K562 (cell line): ENCODE data around the gene RTBDN. TPM values are rescaled to one million over a fixed set of nuclear protein-coding genes. Genes with fewer than 3 reads are reported as not detected.

ENCODE experiments used
- ARID3B ChIP-seq: fragments of 250-450 bp; sonication (Bioruptor Pico); IDR thresholded peaks from 2 replicates; pipeline ENCODE4 v1.4.0; 2020; ENCODE audit warnings: borderline replicate concordance
- BHLHE40 ChIP-seq: IDR thresholded peaks from 2 replicates; pipeline ENCODE4 v1.6.1; 2011; ENCODE audit warnings: low read length, improper control_type of control experiment
- CHD2 ChIP-seq: IDR thresholded peaks from 2 replicates; pipeline ENCODE4 v1.6.1; 2011; ENCODE audit warnings: low read depth, low read length
- DEAF1 ChIP-seq: fragments of 450-650 bp; formaldehyde crosslinking; IDR thresholded peaks from 2 replicates; pipeline ENCODE4 v1.4.0; 2020; ENCODE audit warnings: mild to moderate bottlenecking, moderate library complexity
- EP300 ChIP-seq: IDR thresholded peaks from 2 replicates; pipeline ENCODE4 v1.6.1; 2012; ENCODE audit warnings: low read length, improper control_type of control experiment
- ETV1 ChIP-seq: fragments of 450-650 bp; conservative IDR thresholded peaks from 2 replicates; pipeline ENCODE4 v1.6.1; 2016; ENCODE audit warnings: missing genetic modification characterization, control low read depth, low read depth, missing compliant biosample characterization
- FOS ChIP-seq: IDR thresholded peaks from 3 replicates; pipeline ENCODE4 v1.6.1; 2011; ENCODE audit not compliant: insufficient read length; ENCODE audit errors: extremely low read depth
- GTF2B ChIP-seq: IDR thresholded peaks from 2 replicates; pipeline ENCODE4 v1.6.1; 2011; ENCODE audit not compliant: insufficient read length; ENCODE audit errors: extremely low read depth
- HDAC1 ChIP-seq, 2 experiments: fragments of 450-650 bp; IDR thresholded peaks; 2 replicates each; pipeline ENCODE4 v1.6.1; 2016 to 2017; ENCODE audit warnings: inconsistent platforms in 1 of 2, mild to moderate bottlenecking in 1 of 2, moderate library complexity in 1 of 2
- HEY1 ChIP-seq: fragments of 250-450 bp; sonication (Bioruptor Pico); IDR thresholded peaks from 2 replicates; pipeline ENCODE4 v1.5.0; 2020; ENCODE audit warnings: mild to moderate bottlenecking, moderate library complexity, borderline replicate concordance
- MEIS2 ChIP-seq: fragments of 450-650 bp; IDR thresholded peaks from 2 replicates; pipeline ENCODE4 v1.6.1; 2014; ENCODE audit warnings: mild to moderate bottlenecking; ENCODE audit not compliant: partially characterized antibody
- MTA2 ChIP-seq: fragments of 450-650 bp; IDR thresholded peaks from 2 replicates; pipeline ENCODE4 v1.6.1; 2016; ENCODE audit warnings: low read depth
- POLR2G ChIP-seq: fragments of 200-400 bp; formaldehyde crosslinking; IDR thresholded peaks from 2 replicates; pipeline ENCODE4 v1.6.1; 2017; ENCODE audit warnings: low read depth, mild to moderate bottlenecking, antibody characterized with exemption, low read length, moderate library complexity
- RNF2 ChIP-seq: sonication (generic); IDR thresholded peaks from 2 replicates; pipeline ENCODE4 v1.6.1; 2016
- TBL1XR1 ChIP-seq, 2 experiments: IDR thresholded peaks; 2 replicates each; pipeline ENCODE4 v1.6.1; 2012; ENCODE audit warnings: improper control_type of control experiment in 2 of 2, low read length in 2 of 2, mild to moderate bottlenecking in 1 of 2
- TSC22D4 ChIP-seq: fragments of 450-650 bp; IDR thresholded peaks from 2 replicates; pipeline ENCODE4 v1.6.1; 2016; ENCODE audit warnings: missing genetic modification characterization, missing biosample characterization, control low read depth
- ZBTB43 ChIP-seq: sonication (generic); formaldehyde crosslinking; IDR thresholded peaks from 2 replicates; pipeline ENCODE4 v1.8.0; 2023; ENCODE audit warnings: mild to moderate bottlenecking, missing genetic modification reagents
- ZBTB7A ChIP-seq: IDR thresholded peaks from 2 replicates; pipeline ENCODE4 v1.6.1; 2011; ENCODE audit warnings: low read depth, mild to moderate bottlenecking, low read length, moderate library complexity, borderline replicate concordance; ENCODE audit not compliant: control insufficient read depth
- ZBTB8A ChIP-seq: fragments of 450-650 bp; IDR thresholded peaks from 2 replicates; pipeline ENCODE4 v1.6.1; 2018; ENCODE audit warnings: mild to moderate bottlenecking, moderate library complexity; ENCODE audit not compliant: partially characterized antibody
- ZFP36 ChIP-seq: fragments of 150-350 bp; IDR thresholded peaks from 2 replicates; pipeline ENCODE4 v1.6.1; 2018; ENCODE audit warnings: low read length, low read depth; ENCODE audit not compliant: partially characterized antibody
- ZNF696 ChIP-seq: fragments of 250-450 bp; sonication (Bioruptor Pico); conservative IDR thresholded peaks from 2 replicates; pipeline ENCODE4 v1.4.0; 2020; ENCODE audit warnings: mild to moderate bottlenecking, moderate library complexity
- ZNF707 ChIP-seq: fragments of 250-450 bp; sonication (Bioruptor Pico); conservative IDR thresholded peaks from 2 replicates; pipeline ENCODE4 v1.8.0; 2022; ENCODE audit warnings: inconsistent platforms, mild to moderate bottlenecking, moderate library complexity
- polyA plus RNA-seq, 8 experiments: library from polyadenylated mRNA; depleted of rRNA in 4 of 8; stranded (reverse) in 5 of 8; unstranded in 3 of 8; fragments of >200 nt; fragmentation: Nextera tagmentation in 2 of 8; fragmentation: Illumina TruSeq in 1 of 8; extraction: Ambion mirVana in 2 of 8; extraction: Trizol in 1 of 8; gene quantifications; 2 replicates each; pipeline versions ENCODE4 v1.2.1 to v1.2.3, GENCODE V29; 2011 to 2014; ENCODE audit warnings: inconsistent platforms in 1 of 8, missing spikeins in 1 of 8
- total RNA-seq, 7 experiments: library from RNA; depleted of rRNA in 6 of 7; stranded (reverse); fragments of >200 nt in 6 of 7; fragmentation: Illumina TruSeq in 2 of 7; extraction: Trizol in 2 of 7; gene quantifications; 2 replicates each; pipeline versions ENCODE4 v1.2.1 to v1.2.3, GENCODE V29; 2011 to 2021; ENCODE audit warnings: low replicate concordance in 1 of 7

RTBDN gene
- total and polyA plus RNA-seq, 9 of the 15 experiments (the other 6 are each of a cell fraction or from before 2014, with no cell fraction given), result 0.20 to 2.3 (median 0.72) TPM; not detected in 1

GRCh38 chr19:12782424-12783290 lies 51.7 kb downstream of the RTBDN start (continued):
- peak; percentile 71 for TF ChIP-seq POLR2G
- TF ChIP-seq BHLHE40, result peak; percentile 82
- no peak for TF ChIP-seq ZNF707
- no peak for TF ChIP-seq ZFP36
- 0 out of 2 replicates have a peak, but pooled peaks have one; percentile 53 for TF ChIP-seq ETV1 (tag)
- TF ChIP-seq GTF2B, result no peak
- no peak for TF ChIP-seq ZNF696
- no peak for TF ChIP-seq DEAF1
- no peak for TF ChIP-seq MEIS2
- TF ChIP-seq ARID3B, result no peak
- no peak for TF ChIP-seq ZBTB8A
- TF ChIP-seq FOS, result no peak
- no peak for TF ChIP-seq HEY1
- TF ChIP-seq TBL1XR1 (IDR thresholded peaks at IDR 0.05; ENCODE audit: low read length in 2 of 2), result peak in 1 of 2 experiments; percentile 11; a peak in 1 of 4 replicates
- peak in 1 of 2 experiments; percentile 98; a peak in 3 of 4 replicates for TF ChIP-seq HDAC1 (IDR thresholded peaks at IDR 0.05)
- no peak for TF ChIP-seq TSC22D4 (tag)
- 0 out of 2 replicates have a peak, but pooled peaks have one; percentile 38 for TF ChIP-seq RNF2
- TF ChIP-seq EP300, result peak; percentile 39; the same call in 1 of the 2 replicates
- TF ChIP-seq CHD2, result peak; percentile 38; the same call in 1 of the 2 replicates
- peak; percentile 64; the same call in 1 of the 2 replicates for TF ChIP-seq MTA2
- peak; percentile 97 for TF ChIP-seq ZBTB7A
- TF ChIP-seq ZBTB43, result 0 out of 2 replicates have a peak, but pooled peaks have one; percentile 57
